Erythroblast (primary cell): ENCODE data around the gene SPDEF.

ENCODE experiments used
- GATA1 ChIP-seq: IDR thresholded peaks from 2 replicates; pipeline ENCODE4 v1.6.1; 2011; ENCODE audit warnings: low read depth, mild to moderate bottlenecking, control low read depth, low read length, moderate library complexity
- POLR2A ChIP-seq: IDR thresholded peaks from 2 replicates; pipeline ENCODE4 v1.6.1; 2011; ENCODE audit warnings: mild to moderate bottlenecking, low read length

GRCh38 chr6:34544776-34545471, 11.2 kb downstream of the SPDEF start:
- TF ChIP-seq POLR2A (no peak), GATA1 (no peak)
